Fibroblast of pulmonary artery (primary cell): ENCODE results near the gene TPCN2.

Experiments used
- DNase-seq: peaks from one replicate; pipeline ENCODE4 v3.0.0-alpha.2; 2010; ENCODE audit warnings: low read depth
- H3K4me3 ChIP-seq: replicated peaks from 2 replicates; pipeline ENCODE4 v1.5.1; 2011; ENCODE audit warnings: low read depth, mild to moderate bottlenecking, control low read depth, low read length, moderate library complexity
- TF ChIP-seq, protein P1 (sequence below): IDR thresholded peaks from 2 replicates; pipeline ENCODE4 v1.5.1; 2011; ENCODE audit warnings: mild to moderate bottlenecking, control low read depth, low read length, inconsistent platforms; ENCODE audit errors: missing control alignments

TPCN2 gene

DNA sequence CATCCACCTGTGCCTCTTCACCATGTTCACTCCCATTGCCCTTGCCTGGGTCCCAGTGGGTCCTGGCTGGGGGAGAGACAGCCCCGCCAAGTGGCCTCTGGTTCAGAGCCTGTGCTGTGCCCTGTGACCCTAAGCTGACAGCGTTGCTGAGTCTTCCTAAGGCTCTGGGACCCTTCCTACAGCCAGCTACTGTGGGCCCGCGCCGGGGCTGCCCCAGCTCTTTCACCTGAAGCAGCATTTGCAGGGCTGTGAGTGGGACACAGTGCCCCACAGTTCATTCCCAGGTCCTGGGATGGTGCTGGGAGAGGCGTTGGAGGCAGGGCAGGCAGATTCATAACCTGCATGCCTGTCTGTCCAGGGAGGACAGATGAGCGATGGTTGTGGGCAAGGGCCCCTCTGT is 10.7 kb downstream of the TPCN2 start:
- no peak overlapping the region for H3K4me3 ChIP-seq
- no peak for DNase-seq
- TF ChIP-seq, protein P1, sequence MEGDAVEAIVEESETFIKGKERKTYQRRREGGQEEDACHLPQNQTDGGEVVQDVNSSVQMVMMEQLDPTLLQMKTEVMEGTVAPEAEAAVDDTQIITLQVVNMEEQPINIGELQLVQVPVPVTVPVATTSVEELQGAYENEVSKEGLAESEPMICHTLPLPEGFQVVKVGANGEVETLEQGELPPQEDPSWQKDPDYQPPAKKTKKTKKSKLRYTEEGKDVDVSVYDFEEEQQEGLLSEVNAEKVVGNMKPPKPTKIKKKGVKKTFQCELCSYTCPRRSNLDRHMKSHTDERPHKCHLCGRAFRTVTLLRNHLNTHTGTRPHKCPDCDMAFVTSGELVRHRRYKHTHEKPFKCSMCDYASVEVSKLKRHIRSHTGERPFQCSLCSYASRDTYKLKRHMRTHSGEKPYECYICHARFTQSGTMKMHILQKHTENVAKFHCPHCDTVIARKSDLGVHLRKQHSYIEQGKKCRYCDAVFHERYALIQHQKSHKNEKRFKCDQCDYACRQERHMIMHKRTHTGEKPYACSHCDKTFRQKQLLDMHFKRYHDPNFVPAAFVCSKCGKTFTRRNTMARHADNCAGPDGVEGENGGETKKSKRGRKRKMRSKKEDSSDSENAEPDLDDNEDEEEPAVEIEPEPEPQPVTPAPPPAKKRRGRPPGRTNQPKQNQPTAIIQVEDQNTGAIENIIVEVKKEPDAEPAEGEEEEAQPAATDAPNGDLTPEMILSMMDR = no peak

DNA sequence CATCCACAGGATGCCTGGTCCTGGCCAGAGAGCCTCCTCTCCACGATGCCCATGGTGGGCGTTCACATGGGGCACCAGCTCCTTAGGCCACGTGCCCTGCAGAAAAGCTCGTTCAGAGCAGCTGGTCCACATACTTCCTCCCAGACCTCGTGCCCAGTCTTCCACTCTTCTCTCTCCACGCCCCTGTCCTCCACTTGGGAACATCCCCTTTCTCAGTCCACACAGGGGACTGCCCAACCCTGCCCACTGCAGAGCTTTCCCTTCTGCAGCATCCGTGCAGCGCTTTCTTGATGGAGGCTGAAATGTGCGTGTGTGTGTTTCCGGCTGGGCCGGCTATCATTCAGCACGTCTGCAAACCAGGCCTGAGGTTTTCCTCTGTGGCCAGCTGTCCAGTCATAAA is 11.3 kb downstream of the TPCN2 start:
- TF ChIP-seq, protein P1 = no peak
- no peak overlapping the region for H3K4me3 ChIP-seq
- no peak for DNase-seq

DNA sequence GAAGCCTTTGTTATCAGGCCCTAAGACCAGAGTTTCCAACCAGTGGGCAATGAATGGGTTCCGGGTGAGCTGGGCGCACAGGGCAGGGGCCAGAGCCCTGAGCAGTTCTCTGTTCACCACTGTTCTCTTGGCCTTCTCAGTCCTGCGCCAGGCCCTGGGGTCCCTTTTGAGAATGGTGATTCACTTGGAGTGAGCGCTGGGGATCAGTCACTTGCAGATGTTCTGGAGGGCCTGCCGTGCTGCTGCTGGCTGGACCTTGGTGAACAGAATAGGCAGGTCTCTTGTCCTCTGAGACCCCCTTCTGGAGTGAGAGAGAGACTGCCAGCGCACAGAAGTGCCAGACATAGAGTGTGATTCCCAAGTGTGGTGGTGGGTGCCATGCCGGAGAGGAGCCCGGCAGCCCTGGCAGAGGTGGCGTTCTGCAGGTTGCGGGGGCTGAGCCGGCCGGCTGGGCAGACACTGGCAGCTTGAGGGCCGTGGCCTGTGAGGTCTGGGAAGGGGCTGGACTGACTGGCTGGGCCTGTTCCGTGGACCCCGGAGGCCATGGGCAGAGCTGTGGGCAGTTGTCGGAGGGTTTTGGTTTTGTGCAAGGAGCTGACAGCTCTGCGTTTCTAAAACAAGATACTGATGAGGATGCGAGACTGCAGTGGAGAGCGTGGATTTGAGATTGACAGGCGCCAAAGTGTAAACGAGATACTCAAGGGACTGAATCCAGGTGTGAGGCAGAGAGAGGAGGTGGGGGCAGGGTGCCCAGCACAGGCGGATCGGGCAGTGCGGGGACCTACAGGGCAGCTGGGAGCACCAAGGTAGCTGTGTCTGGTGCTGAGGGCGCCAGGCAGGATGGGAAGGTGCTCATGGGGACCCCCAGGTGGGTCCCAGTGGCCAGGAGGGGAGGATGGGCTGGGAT is 12.3 kb downstream of the TPCN2 start:
- TF ChIP-seq, protein P1 = no peak

DNA sequence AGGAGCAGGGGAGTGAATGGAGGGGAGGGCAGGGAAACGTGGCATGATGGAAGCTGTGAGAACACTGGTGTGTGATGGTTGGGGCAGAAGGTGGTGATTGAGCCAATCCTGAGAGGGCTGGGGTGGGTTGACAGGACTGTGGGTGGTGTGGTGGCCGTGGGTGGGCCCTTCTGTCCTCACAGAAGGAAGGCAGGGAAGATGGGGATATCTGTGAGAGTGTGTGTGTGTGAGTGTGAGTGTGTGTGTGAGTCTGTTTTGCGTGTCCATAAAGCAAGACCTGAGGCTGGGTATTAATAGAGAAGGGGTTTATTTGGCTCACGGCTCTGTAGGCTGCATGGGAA is 13.0 kb downstream of the TPCN2 start:
- H3K4me3 ChIP-seq = no peak overlapping the region
- TF ChIP-seq, protein P1 = no peak
- no peak for DNase-seq

More for the DNA sequence above, 12.3 kb downstream of the TPCN2 start:
- no peak for DNase-seq
- no peak overlapping the region for H3K4me3 ChIP-seq

DNA sequence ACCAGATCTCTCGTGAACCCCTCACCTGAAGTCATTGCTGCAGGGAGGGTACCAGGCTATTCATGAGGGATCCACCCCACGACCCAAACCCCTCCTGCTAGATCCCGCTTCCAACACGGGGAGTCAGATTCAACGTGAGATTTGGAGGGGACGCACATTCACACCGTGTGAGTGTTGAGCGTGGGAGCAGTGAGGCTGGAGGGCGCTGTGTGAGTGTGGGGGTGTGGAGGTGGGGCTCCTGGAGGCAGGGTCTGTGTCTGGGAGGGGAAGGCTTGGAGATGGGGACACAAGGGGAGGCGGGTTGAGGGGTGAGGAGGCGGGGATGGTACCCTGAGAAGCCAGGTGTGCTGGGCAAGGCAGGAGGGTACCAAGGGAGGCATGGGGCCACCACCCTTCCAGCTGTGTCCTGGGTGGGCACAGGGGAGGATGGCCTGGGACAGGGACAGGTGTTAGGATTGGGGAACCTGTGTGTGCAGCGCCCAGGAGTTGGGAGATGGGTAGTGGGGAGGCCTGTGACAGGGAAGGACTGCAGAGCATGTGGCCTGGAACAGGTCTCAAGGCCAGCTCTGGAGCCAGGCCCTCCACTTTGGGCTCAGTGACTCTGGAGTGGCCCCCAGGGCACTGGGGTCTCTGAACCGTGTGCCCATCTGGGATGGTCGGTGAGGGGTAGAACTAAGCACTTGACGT is 13.6 kb downstream of the TPCN2 start:
- no peak overlapping the region for H3K4me3 ChIP-seq
- TF ChIP-seq, protein P1 = no peak
- DNase-seq = no peak

DNA sequence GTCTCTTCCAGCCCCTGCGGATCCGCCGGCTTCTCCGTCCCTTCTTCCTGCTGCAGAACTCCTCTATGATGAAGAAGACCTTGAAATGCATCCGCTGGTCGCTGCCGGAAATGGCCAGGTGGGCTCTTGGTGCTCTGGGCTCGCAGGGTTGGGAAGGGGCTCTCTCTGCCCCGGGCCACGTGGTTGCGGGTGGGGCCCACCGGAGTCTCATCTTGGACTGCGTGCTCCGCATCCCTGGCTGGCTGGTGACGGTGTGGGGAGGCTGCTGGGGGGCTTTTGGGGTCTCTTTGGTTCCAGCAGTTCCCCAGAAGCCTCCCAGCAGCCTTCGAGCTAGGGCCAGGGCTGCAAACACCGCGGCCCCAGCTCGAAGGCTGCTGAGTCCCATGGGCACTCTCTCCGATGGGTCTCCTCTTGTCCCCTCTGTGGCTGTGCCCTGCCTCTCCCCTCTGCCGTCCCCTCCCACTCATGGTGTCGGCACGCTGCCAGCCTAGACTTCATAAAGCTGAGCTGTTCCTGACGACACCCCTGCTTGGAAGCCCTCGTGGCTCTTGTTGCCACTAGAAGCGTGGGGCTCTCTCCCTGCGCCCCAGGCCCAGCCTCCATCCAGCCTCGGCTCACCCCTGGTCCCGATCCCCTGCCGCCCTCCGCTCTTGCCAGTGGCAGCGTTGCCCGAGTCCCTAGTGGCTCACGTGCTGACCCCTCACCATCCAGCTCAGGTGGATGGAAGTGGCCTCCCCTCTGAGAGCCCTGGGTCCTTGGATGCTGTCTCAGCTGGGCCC is 14.3 kb downstream of the TPCN2 start:
- H3K4me3 ChIP-seq = no peak overlapping the region
- TF ChIP-seq, protein P1 = no peak
- no peak for DNase-seq
